A172 (cell line): Measurements from ENCODE around the gene NFIA. TPM values are rescaled to one million over a fixed set of nuclear protein-coding genes. Genes with fewer than 3 reads are reported as not detected.
"Not testable (repeated sequence)": the region's sequence is repeated elsewhere in the genome, so short reads cannot be mapped to it uniquely, and the experiment has no call there.

Experiments used
- DNase-seq: peaks from one replicate; pipeline ENCODE4 v3.0.0-alpha.2; 2015; ENCODE audit warnings: low spot score
- total RNA-seq: library from RNA; depleted of rRNA; stranded (reverse); fragments of >200 nt; shearing (Covaris generic); gene quantifications from 2 replicates; pipeline ENCODE4 v1.2.3, GENCODE V29; 2014

Gene NFIA
- total RNA-seq, 1 experiment from 2014 or later, result 0.22 TPM

DNA sequence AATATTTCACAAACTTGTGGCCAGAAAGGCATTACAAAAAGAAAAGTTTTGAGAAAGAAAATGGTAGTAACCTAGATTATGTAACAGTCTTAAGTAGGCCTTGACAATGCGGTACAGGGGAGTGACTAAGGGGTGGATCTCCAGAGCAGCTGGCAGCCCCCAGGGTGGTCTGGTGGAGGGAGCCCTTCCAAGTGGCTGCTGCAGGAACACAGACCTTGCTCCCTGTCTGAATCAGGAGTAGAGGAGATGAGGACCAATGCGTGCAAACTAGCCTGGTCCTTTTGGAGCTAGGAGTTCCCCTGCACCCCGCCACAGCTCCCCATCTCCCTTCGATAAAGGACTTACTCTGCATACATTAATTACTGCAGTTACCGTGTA lies 189.0 kb downstream of the NFIA start:
- no peak for DNase-seq

DNA sequence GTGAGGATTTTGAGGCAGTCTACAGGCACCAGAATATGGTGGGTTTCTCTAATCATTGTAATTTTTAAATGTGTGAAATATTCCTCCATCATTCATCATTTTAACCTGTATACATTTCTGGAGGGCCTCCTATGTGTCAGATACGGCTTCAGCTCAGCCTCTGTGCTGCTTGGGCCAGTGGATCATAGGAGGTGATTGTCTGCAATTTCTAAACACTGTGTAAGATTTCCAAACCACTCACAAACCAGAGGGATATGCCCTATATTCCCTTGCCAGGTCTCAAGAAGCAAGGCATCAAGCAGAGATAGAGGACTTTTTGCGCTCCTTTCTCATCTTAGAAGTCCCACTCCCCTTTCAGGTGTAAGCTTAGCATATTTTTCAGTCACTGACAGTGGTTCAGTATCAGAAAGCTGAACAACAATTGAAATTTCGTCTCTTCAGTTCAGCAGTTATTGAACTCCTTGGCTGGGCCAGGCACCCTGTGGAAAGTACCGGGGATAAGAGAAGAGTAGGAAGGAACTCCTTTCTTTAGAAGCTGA lies 190.9 kb downstream of the NFIA start:
- DNase-seq, result no peak

DNA sequence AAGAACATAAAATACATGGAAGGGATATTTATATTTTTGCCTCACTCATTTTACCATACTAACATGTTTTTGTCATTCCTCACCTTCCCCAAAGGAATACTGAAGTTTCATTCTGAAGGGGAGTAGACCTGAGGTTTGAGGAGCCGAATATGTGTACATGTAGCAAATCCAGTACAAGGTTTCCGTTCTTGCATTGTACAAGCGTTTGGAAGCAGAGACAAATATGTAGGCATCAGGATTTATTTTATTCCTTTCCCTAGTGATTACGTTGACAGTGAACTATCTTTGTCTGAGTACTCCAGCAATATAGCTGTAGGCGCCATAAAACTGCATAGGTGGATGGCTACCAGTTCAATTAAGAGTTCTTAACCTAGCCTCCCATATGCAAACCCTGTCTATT lies 191.5 kb downstream of the NFIA start:
- DNase-seq, result no peak

DNA sequence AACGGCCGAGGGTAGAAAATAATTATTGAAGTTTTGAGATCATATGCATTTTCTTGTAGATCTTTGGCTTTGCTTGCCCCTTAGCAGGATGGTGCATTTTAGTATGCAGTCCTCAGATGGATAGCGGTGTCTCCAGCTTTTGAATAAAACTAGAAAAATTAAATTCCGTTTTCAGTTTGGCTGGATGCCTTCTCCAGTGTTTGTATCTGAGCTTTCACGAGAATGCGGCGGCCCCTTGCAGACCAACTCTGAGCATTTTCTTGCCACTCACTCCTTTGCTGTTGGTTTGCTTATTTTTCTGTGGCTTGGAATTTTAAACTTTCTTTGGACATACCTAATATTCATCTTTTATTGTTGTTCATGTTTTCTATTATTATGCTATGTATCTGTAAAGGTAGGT lies 192.6 kb downstream of the NFIA start:
- DNase-seq, result no peak

DNA sequence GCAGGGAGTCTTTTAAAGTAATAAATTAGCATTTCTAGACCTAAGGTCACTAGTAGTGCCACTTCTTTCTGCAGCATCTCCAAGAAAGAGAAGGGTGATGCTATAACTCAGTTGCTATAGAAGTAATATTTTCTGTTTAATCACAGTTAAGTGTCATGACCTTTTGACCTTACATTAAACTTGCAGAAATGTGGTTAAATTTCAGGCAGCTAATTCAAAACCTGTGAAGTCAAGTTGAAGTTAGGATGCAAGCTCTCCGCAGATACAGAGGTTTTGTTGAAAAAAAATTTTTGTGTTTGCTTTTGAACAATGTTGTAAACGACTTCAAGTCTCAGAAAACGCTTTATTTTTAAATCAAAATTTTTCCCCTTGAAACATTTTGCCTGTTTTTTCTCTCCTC lies 193.9 kb downstream of the NFIA start:
- no peak for DNase-seq

DNA sequence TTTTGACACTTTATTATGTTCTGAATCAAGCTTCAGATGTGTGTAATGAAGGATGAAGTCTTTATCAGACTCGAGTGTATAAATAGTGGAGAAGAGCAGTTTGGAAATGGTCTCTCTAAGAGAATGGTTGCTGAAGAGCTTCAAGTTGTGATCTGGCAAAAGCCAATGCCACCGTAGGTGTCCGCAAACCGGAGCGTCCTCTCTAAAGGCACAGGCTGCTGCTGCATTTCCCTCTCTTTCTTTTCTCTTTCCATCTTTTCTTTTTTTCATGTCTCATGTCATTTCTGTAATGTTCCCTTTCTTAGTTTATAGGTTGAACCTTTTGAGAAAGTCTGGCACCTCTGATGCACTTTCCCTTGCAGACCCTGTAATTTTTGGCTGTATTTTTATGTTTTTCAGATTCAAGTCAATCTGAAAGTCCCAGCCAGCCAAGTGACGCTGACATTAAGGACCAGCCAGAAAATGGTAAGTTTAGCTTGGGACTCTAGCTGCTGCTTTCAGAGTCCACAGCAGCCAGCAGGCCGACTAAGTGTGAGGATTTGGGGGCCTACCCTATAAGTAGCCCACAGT lies 194.8 kb downstream of the NFIA start:
- DNase-seq, result no peak

DNA sequence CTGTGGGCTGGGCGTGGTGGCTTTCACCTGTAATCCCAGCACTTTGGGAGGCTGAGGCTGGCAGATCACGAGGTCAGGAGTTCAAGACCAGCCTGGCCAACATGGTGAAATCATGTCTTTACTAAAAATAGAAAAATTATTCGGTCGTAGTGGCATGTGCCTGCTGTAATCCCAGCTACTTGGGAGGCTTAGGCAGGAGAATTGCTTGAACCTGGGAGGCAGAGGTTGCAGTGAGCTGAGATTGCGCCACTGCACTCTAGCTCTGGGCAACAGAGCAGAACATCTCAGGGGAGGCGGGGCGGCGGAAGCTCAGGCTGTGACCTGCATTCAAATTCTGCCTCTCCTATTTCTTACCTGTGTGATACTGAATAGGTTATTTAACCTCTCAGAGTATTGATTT lies 196.1 kb downstream of the NFIA start:
- DNase-seq, result not testable (repeated sequence)

DNA sequence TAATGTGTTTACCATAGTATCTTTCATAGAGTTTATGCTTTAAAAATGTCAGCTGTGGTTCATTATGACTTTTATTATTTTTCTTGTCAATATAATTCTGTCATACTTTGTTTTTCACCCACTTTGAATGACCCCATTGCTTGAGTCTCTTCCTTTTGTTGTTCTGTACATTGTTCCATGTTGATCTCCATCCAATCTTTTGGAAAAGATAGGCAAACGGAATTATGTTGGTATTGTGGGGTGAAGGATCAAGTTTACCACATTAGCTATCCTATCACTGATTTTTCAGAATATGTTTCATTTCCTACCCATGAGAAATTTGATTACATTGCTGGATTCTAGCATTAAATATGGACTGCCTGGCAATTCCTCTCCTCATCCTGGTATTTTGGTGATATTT lies 196.6 kb downstream of the NFIA start:
- DNase-seq, result no peak

DNA sequence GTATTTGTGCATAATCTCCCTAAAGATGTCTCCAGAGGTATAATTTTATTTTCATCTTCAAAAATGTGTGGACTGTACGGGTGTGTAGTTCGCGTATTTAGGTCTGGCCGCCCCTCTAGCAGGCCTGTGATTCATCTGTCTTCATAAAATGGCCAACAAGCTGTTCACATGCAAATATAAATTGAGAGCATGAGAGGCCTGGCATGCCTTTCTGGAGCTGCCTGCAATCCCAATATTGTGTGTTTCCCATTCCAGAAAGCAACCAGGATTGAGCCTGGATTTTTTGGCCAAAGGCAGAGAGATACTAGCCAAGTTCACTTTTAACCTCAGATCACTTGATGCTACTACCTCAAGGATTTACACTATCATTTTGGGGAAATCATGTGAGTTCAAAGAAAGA lies 197.2 kb downstream of the NFIA start:
- no peak for DNase-seq

DNA sequence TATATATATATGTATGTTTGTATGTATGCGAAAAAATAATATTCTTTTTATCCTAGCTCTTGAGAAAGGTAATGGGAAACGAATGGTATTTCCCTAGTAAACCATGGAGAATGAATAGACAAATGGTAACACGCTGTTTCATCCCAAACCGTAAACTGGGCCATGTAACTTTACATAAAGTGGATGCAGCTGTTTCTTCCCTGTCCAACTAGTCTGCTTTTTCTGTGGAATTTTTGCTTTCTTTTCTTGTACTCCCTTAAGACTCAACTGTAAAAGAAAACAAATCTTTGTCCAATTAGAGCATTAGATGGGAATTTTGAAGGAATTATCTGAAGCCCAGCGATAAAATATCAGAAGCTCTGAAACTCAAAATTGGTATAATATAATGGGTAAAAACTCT lies 198.1 kb downstream of the NFIA start:
- DNase-seq, result no peak

DNA sequence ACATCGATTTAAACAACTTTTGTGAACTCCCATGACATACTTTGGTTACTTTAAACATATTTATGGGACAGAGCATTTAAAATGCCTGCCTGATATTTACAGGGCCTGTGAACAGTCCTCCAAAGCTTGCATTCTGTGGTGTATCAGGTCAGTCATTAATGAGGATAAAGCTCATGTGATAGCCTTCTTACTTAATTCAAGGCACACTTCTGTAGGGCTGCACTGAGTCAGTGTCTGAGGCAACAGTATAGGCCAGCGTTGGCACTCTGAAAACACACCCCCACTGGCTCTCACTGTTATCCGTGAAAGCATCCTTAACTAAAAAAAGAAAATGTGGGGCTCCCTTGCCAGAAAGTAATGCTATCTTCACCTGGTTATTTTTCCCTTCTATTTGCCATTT lies 200.0 kb downstream of the NFIA start:
- no peak for DNase-seq

DNA sequence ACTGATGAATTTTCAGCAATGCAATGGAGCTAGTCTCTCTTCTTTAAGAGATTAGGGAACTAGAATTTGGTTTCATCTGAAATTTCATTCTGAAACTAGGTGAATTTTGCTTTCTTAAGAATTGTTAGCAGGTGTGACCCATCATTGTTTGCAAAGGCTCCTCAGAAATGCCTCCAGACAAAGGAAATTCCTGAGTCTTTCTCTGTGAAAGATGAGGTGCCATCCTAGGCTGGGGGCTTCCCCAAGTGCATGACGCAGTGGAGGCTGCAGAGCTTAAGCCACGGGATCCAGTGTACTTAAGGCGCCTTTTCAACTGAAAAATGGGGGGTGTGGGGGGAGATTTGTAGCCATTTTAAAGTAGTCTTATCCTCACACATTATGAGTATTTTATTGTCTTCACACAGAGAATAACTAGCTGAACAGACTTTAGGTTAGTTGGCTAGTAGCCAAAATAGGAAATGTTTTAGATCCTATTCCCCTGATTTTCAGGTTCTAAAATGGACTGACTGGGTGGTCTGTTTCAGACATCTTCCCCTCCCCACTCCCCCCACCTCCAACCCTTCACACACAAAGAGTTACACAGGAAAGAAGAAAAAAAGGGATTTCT lies 202.0 kb downstream of the NFIA start:
- DNase-seq, result no peak

DNA sequence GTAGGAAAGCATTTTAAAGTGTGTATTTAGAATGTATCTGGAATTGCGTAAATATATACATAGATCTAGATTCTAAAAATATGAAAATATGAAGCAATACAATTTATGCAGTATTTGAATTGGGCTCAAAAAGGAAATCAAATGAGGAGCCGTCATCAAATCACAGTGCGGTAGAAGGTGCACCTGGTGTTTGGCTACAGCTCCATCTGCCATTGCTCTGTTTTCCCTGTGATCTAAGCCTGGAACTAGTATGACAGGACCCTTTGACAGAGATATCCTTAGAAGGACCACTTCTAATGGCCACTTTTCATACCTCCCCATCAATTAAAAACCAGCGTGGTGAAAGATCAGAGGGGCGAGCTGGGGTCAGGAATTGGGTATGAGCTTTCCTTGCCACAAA lies 202.6 kb downstream of the NFIA start:
- DNase-seq, result no peak

DNA sequence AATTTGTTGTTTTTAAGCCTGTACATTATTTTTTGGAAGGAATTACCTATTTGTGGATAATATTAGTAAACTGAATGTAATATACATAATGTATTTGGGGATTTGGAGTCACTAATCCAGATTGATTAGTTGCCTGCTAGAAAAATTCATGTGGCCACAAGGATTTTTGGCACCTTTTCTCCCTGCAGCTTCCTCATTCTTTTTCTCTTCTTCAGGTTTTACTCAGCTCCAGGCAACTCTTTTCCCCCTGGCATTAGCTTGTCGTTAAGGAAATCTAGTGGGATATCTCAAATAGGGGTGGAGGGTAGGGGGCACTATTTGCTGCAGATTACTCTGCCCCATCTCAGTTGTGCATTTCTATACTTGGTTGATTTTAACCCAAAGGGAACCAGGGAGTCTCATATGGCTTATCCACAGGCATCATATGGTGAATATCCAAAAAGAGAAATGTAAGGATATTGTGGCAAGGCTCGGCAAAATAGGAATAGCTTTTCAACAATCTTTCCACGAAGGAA lies 203.1 kb downstream of the NFIA start:
- no peak for DNase-seq

DNA sequence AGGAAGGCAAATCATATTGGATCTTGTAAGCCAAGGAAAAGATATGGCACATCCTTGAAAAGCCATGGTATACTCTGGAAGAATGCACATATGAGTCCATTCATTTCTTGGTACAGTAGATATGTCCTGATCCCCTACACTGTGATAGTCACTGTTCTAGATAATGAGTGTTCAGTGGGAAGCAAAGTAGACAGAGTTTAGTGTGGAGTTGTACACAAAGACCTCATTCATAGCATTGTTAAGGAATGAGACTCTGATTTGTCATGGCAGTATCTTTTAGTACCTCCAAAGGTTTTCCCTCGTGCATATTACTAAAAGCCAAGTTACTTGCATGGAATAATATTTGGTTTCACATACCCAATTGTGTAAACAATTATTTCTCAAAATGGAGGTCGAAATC lies 204.7 kb downstream of the NFIA start:
- DNase-seq, result no peak

DNA sequence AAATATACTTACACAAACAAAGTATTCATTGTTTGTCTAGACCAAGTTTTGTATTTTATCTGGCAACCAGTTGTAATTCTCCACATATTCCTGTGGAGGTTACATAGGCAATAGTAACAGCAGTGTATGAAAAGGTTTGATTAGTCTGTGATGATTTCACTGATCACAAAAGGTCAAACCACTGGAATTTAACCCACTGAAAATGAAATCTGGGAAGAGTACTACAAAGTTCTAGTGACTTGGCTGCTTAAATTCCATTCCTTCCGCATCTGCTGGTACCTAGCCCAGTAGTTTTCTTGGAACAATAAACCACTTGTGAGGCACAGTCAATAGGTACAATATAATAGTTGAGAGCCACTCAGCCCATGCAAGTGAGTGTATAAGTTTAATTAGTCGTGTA lies 205.4 kb downstream of the NFIA start:
- DNase-seq, result no peak

DNA sequence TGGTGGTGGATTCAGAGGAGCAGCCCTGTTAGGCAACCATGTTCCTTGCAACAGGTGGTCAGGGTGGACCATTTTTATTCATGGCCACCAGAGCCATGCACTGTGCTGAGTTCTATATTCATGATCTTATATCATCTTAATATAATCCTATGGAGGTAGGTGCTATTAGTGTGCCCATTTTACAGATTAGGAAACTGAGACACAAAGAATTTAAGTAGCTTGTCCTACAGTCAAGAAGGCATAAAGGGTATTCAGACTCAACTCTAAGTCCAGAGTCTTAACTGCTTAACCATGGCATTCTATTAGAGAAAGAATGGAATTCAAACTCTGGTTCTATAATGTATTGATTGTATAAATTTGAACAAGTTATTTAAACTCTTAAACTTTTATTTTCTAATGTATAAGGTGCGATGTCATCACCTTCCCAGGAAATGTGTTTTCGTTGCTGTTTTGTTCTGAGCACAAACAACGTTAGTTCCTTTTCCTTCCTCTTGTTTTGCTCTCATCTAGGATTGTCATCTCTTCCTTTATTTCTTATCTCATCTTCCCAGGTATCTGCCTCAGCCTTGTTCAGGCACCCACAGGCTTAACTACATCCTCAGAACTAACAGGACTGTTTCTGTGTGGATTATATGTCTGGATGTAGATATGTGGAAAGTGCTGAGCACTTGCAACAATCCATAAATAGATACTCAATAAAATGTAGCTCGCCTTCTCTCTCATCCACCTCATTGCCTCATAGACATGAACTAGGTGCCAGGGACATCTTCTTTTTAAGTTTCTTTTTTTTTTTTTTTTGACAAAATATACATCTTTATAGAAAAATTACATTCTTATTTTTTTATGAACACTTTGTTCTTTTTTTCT lies 207.1 kb downstream of the NFIA start:
- no peak for DNase-seq

DNA sequence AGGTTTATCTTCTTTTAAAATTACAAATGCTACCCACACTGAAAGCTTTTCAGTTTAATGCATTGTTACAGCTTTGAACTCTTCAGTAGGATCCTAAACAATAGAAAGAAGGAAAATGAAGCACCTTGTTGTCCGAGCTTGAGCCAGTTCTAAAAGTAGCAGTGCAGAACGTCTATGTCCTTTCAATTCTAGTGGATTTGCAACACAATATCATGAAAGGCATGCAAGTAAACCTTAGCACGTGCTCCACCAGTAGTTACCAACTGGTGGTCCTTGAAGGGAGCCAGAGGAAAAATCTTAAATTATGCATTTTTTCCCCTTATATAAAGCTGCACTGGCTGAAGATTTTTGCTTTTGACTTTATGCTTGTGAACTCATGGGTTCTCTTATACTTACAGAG lies 208.2 kb downstream of the NFIA start:
- DNase-seq, result no peak

DNA sequence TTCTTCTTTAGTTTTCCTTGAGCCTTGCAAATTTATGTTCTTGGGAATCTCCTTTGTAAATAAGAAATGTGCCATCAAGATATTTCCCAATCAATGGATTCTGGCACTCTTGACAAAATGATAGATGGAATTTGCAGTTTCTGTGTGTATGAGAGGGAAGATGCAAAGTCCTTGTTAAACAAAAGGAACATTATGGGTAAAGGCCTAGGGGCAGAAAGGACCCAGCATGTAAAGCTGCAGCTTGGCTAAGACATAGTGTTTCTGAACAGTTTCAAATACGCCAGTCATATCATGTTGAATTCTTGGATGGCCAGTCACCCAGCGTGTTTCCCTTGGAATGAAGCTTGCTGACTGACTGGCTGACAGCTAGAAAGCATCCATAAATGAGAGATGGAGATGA lies 210.8 kb downstream of the NFIA start:
- DNase-seq, result no peak

DNA sequence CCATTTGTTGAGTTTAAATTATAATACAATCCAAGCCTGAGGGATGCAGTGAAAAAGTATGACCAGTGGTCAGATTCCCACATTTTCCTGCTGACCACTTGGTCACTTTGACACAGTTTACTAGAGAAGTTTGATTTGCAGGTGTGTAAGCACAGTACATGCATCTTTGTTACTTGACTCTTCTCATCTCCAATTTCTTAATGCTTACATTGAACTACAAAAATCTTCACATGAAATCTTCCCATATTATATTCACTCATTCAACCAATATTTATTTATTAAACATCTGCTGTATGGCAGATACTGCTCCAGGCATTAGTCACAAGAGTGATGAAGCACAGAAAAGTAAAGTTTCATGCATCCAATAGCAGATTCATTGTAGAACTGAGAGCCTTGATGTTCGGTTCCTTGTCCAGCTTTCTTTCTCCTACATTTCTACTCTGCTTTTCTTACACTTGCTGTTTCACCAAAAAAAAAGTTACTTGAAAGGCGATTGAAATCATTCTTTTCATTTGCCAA lies 211.7 kb downstream of the NFIA start:
- no peak for DNase-seq

DNA sequence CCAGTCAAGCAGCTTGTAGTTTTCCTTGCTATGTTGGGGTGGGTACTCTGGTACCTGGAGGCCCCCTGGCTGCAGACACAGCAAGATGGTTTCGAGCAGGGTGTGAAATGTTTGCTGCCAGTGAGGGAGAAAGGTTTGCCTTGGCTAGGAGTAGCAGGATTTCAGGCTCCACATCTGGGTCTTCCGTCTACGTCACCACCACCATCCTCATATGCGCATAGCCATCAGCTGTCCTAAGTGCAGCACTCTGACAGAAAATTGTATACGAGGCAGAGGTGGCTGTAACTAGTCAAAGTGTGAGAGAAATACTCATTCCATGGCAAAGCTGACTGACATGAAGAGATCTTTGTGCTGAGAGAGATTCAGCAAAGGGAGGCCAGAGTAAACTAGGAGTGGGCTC lies 212.6 kb downstream of the NFIA start:
- no peak for DNase-seq

DNA sequence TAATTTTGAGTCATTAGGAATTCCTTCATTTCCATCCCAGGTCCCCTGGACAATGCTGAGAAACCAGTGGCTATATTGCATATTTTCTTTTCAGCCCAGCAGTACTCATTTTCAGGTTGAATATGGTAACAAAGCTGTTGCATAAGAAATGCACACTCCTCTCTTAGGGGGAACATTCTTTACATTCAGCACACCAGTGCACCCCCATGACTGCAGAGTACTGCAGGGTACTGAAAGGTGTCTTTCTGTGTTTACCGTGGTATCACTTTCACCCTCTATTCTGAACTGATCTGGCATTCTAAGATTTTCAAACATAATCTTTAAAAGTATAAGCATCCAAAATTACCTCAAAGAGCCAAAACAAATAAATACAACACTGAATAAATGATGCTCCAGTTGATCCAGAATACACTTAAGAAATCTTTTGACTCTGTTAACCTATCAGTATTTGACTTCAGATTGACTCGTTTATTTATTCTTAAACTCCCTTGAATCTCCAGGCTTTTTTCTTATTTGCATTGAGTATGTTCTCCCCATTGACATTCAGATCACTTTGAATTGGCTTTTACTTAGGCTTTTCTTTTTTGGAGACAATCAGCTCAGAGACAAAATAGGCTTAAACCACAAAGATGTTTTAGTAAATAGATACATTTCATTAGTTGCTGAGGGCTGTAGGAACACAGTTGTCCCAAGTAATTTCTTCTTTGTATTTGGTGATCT lies 213.6 kb downstream of the NFIA start:
- no peak for DNase-seq
